ENCODE results near the gene KIAA1210. TPM values are rescaled to one million over a fixed set of nuclear protein-coding genes. Genes with fewer than 3 reads are reported as not detected.

KIAA1210 gene
- total RNA-seq, 1 experiment from 2014 or later: not detected

GRCh38 chrX:119063428-119063827, 64.2 kb downstream of the KIAA1210 start:
- BruUV-seq (replicated peaks): no TSS peak

More at GRCh38 chrX:119063428-119063827, 64.2 kb downstream of the KIAA1210 start:
- Histone ChIP-seq H2AFZ (ENCODE audit: low read depth, low read length, poor library complexity, severe bottlenecking) (no peak overlapping the region), H3K4me1 (ENCODE audit: control insufficient read depth in 1 of 2, insufficient read depth in 2 of 2, low read length in 2 of 2) (no peaks in the 10 kb centered on the region), H3K27me3 (ENCODE audit: insufficient read depth, low read length) (no peaks in the 10 kb centered on the region), H4K20me1 (ENCODE audit: insufficient read depth) (no peaks in the 10 kb centered on the region), H3K27ac (ENCODE audit: low read depth, low read length) (no peak overlapping the region), H3K4me3 (replicated peaks in 1 of 2; ENCODE audit: low read depth in 1 of 2, low read length in 2 of 2) (no peak overlapping the region), H3K79me2 (ENCODE audit: insufficient read depth, low read length) (no peaks in the 10 kb centered on the region), H3K9me3 (ENCODE audit: control insufficient read depth in 1 of 2, insufficient read depth in 1 of 2, low read depth in 1 of 2, low read length in 2 of 2) (no peaks in the 10 kb centered on the region), H3K9me2 (ENCODE audit: insufficient read depth) (no peaks in the 10 kb centered on the region), H3K36me3 (ENCODE audit: control insufficient read depth in 1 of 2, insufficient read depth in 2 of 2, low read length in 2 of 2) (no peaks in the 10 kb centered on the region), H3K4me2 (ENCODE audit: low read length) (no peak overlapping the region), H3K9ac (ENCODE audit: low read length) (no peak overlapping the region)
- RAD21 ChIA-PET (ENCODE audit: low non-redundant PET in 1 of 2, low total read pairs in 2 of 2, uncharacterized antibody in 2 of 2, unreplicated experiment in 2 of 2): no interaction called here
- no peak for ATAC-seq
- intact Hi-C loops (cut with micrococcal nuclease): loop anchor here (10.0 kb wide), 1 partner anchor 439 kb away; no protein-coding TSS in a partner anchor
- no peak for TF ChIP-seq ZNF274 (IDR thresholded peaks at IDR 0.05; ENCODE audit: low read depth, low read length)
- no peak for TF ChIP-seq EGR1 (IDR thresholded peaks at IDR 0.05; ENCODE audit: low read depth)
- TF ChIP-seq JUND (IDR thresholded peaks at IDR 0.05): no peak
- no peak for TF ChIP-seq REST (IDR thresholded peaks at IDR 0.05; ENCODE audit: low read depth)
- TF ChIP-seq POLR2A (IDR thresholded peaks at IDR 0.05; ENCODE audit: borderline replicate concordance, extremely low read depth, insufficient read depth, insufficient read length): no peak
- no peak for TF ChIP-seq RAD21 (IDR thresholded peaks at IDR 0.05; ENCODE audit: low read depth)
- TF ChIP-seq CBX3 (IDR thresholded peaks at IDR 0.05; ENCODE audit: low read depth): no peak
- no peak for DNase-seq (ENCODE audit: low read depth, low spot score)
- CTCF ChIA-PET: interaction anchor here (1.4 kb wide), 1 partner anchor 59 kb away, joined by 3 read pairs; no protein-coding TSS in a partner anchor
- POLR2A ChIA-PET: no interaction called here
